ENCODE data around the gene URB2. TPM values are rescaled to one million over a fixed set of nuclear protein-coding genes. Genes with fewer than 3 reads are reported as not detected.

The URB2 gene
- total and polyA plus RNA-seq, 2 donors (not counting 3 experiments of a cell fraction or from before 2014, with no cell fraction given): 4.7 to 12.4 TPM

DNA sequence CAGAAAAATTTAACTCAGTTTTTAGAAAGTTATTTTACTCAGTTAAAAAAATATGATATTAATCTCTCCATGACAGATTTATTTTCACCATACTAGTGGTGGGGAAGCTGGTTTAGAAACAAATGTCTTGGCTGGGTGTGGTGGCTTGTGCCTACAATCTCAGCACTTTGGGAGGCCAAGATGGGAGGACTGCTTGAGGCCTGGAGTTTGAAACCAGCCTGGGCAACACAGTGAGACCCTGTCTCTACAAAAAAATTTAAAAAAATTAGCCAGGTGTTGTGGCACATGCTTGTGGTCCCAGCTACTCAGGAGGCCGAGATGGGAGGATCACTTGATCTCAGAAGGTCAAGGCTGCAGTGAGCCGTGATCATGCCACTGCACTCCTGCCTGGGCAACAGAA, 17.5 kb upstream of the URB2 start:
- H4K20me1 ChIP-seq (replicated peaks; ENCODE audit: control insufficient read depth, extremely low read depth, insufficient read depth, low read length): no peaks in the 10 kb centered on the region
- no peak overlapping the region for H3K9ac ChIP-seq (replicated peaks; ENCODE audit: extremely low read depth, insufficient read depth, low read length)
- TF ChIP-seq FOS (IDR thresholded peaks at IDR 0.05; ENCODE audit: borderline replicate concordance, insufficient read depth, low read length): no peak
- TF ChIP-seq CTCF (IDR thresholded peaks at IDR 0.05; ENCODE audit: extremely low read depth in 1 of 2, insufficient read depth in 1 of 2, low read depth in 1 of 2, low read length in 2 of 2): no peak
- no peak for TF ChIP-seq POLR2A (IDR thresholded peaks at IDR 0.05; ENCODE audit: low read depth, low read length)
- no peak for TF ChIP-seq MAX (IDR thresholded peaks at IDR 0.05; ENCODE audit: insufficient read depth, insufficient read length)
- TF ChIP-seq GATA2 (IDR thresholded peaks at IDR 0.05; ENCODE audit: insufficient read depth, insufficient read length, low read depth, low read length): no peak
- TF ChIP-seq JUN (IDR thresholded peaks at IDR 0.05; ENCODE audit: borderline replicate concordance, insufficient read depth, insufficient read length, low read depth): no peak
- TF ChIP-seq POLR2AphosphoS5 (IDR thresholded peaks at IDR 0.05; ENCODE audit: insufficient read depth, low read depth, low read length): no peak
- no peak for TF ChIP-seq MYC (IDR thresholded peaks at IDR 0.05; ENCODE audit: low read depth, low read length)
- no peak for TF ChIP-seq EZH2 (IDR thresholded peaks at IDR 0.05; ENCODE audit: borderline replicate concordance, low read depth, low read length, severe bottlenecking)
- no peak overlapping the region for H3K27ac ChIP-seq (ENCODE audit: insufficient read depth, low read depth, low read length)
- no peaks in the 10 kb centered on the region for H3K27me3 ChIP-seq (ENCODE audit: control insufficient read depth in 2 of 2, insufficient read depth in 2 of 2, low read length in 2 of 2)
- dilution Hi-C loops (cut with MboI; ENCODE audit: extremely low pct_ligation_motif_present, low sequenced_read_pairs) (no loop called here), intact Hi-C loops (cut with micrococcal nuclease) (no loop called here)
- ChIA-PET CTCF (no interaction called here), POLR2A (no interaction called here)
- H3K4me1 ChIP-seq (ENCODE audit: control insufficient read depth, extremely low read depth, insufficient read depth, low read length): no peaks in the 10 kb centered on the region
- H3K36me3 ChIP-seq (ENCODE audit: control insufficient read depth in 2 of 2, extremely low read depth in 1 of 2, insufficient read depth in 2 of 2, low read length in 2 of 2): peaks cover 13 to 28% of the 10 kb centered on the region in 2 experiments
- no peak for DNase-seq (ENCODE audit: low read depth, low spot score)
- no peak overlapping the region for H3K4me2 ChIP-seq (ENCODE audit: insufficient read depth, low read length)
- no peaks in the 10 kb centered on the region for H3K9me3 ChIP-seq (replicated peaks; ENCODE audit: control insufficient read depth, insufficient read depth, low read length)
- no peaks in the 10 kb centered on the region for H3K9me1 ChIP-seq (replicated peaks; ENCODE audit: control insufficient read depth, extremely low read depth, insufficient read depth, low read length)
- no peak overlapping the region for H3K4me3 ChIP-seq (replicated peaks in 1 of 3; ENCODE audit: insufficient read depth in 1 of 3, low read depth in 1 of 3, low read length in 3 of 3)
- no peak overlapping the region for H2AFZ ChIP-seq (ENCODE audit: low read depth, low read length)
- no TSS peak for BruUV-seq (replicated peaks)
- no peak for FAIRE-seq
- H3K79me2 ChIP-seq (ENCODE audit: control insufficient read depth, insufficient read depth, low read length): no peaks in the 10 kb centered on the region

All from endothelial cell of umbilical vein (primary cell).